HG02678 (cell line): ENCODE results near the gene PTGES2.

ENCODE experiments used
- ATAC-seq: cut with Tn5 transposase; IDR thresholded peaks from one replicate; pipeline ENCODE4 v1.9.1; 2021; ENCODE audit warnings: mild to moderate bottlenecking, moderate library complexity; ENCODE audit not compliant: unreplicated experiment

The PTGES2 gene

GRCh38 chr9:128127568-128127989, at the start of gene PTGES2:
Gene PTGES2, minus strand, starts transcription at chr9:128127729. Its CDS starts 12 bp downstream, at chr9:128127717.
- ATAC-seq, result peak; percentile 66

GRCh38 chr9:128175726-128176125, 48.2 kb upstream of the PTGES2 start:
- no peak for ATAC-seq

GRCh38 chr9:128175102-128175563, 47.6 kb upstream of the PTGES2 start:
- no peak for ATAC-seq

GRCh38 chr9:128174062-128174461, 46.5 kb upstream of the PTGES2 start:
- no peak for ATAC-seq

GRCh38 chr9:128169925-128170324, 42.4 kb upstream of the PTGES2 start:
- no peak for ATAC-seq

GRCh38 chr9:128169492-128169891, 42.0 kb upstream of the PTGES2 start:
- ATAC-seq, result no peak

GRCh38 chr9:128168731-128169308, 41.3 kb upstream of the PTGES2 start:
- no peak for ATAC-seq

- ATAC-seq, result no peak
Measured at GRCh38 chr9:128167209-128167608, 39.7 kb upstream of the PTGES2 start.

GRCh38 chr9:128166169-128166568, 38.6 kb upstream of the PTGES2 start:
- no peak for ATAC-seq

- ATAC-seq, result no peak
Measured at GRCh38 chr9:128164307-128164885, 36.9 kb upstream of the PTGES2 start.

GRCh38 chr9:128163523-128164306, 36.2 kb upstream of the PTGES2 start:
- ATAC-seq, result no peak

- ATAC-seq, result no peak
Measured at GRCh38 chr9:128163027-128163515, 35.5 kb upstream of the PTGES2 start.

- no peak for ATAC-seq
Measured at GRCh38 chr9:128162215-128163026, 34.9 kb upstream of the PTGES2 start.

GRCh38 chr9:128161215-128161902, 33.8 kb upstream of the PTGES2 start:
- no peak for ATAC-seq

GRCh38 chr9:128160603-128160987, 33.1 kb upstream of the PTGES2 start:
- peak; percentile 7 for ATAC-seq

GRCh38 chr9:128159784-128160602, 32.5 kb upstream of the PTGES2 start, which contains the start of gene BBLN:
Gene BBLN, plus strand, starts transcription at chr9:128160265. Its CDS starts 143 bp downstream, at chr9:128160408.
- ATAC-seq, result peak; percentile 78

GRCh38 chr9:128159522-128159783, 31.9 kb upstream of the PTGES2 start:
- no peak for ATAC-seq

GRCh38 chr9:128155736-128156500, 28.4 kb upstream of the PTGES2 start:
- no peak for ATAC-seq
